Activated naive CD8-positive, alpha-beta T cell treated with anti-CD3 and anti-CD28 coated beads, Interleukin-2, amount 10 ng/mL, durations not matched to agents 7 days and 5 days (primary cell): ENCODE results near the gene CHCHD3. TPM values are rescaled to one million over a fixed set of nuclear protein-coding genes. Genes with fewer than 3 reads are reported as not detected.

Experiments
- ATAC-seq: fragments of 150-1000 bp; cut with Tn5 transposase; one replicate; pipeline ENCODE4 v1.10.0; 2021; ENCODE audit warnings: low read depth, moderate library complexity
- POLR2A ChIA-PET: fragments of 350-600 bp; sonication (Branson Sonifier 250); formaldehyde crosslinking; loops from one replicate; lab custom pipeline; 2021; ENCODE audit warnings: antibody characterized with exemption; lab: Charles Lee
- DNase-seq: peaks from one replicate; pipeline ENCODE4 v3.0.0; 2021
- H3K27ac Mint-ChIP-seq: one replicate; pipeline ENCODE4 v1.8.0; 2022; ENCODE audit warnings: mild to moderate bottlenecking, mixed read lengths
- H3K27me3 Mint-ChIP-seq: one replicate; pipeline ENCODE4 v1.8.0; 2022; ENCODE audit warnings: mild to moderate bottlenecking, moderate library complexity, mixed read lengths
- H3K36me3 Mint-ChIP-seq: one replicate; pipeline ENCODE4 v1.8.0; 2021; ENCODE audit warnings: mild to moderate bottlenecking, mixed read lengths
- H3K4me1 Mint-ChIP-seq: one replicate; pipeline ENCODE4 v1.8.0; 2021; ENCODE audit warnings: mixed read lengths
- H3K4me3 Mint-ChIP-seq: one replicate; pipeline ENCODE4 v1.8.0; 2022; ENCODE audit warnings: mild to moderate bottlenecking, moderate library complexity, mixed read lengths
- H3K9me3 Mint-ChIP-seq: one replicate; pipeline ENCODE4 v1.8.0; 2021; ENCODE audit warnings: mixed read lengths
- total RNA-seq, 2 experiments: library from RNA; stranded (reverse); gene quantifications; one replicate each; pipeline ENCODE4 v1.2.3, GENCODE V29; 2021

Gene CHCHD3
- total RNA-seq, result 10 to 100 TPM; 40.4 to 44.5 TPM

- Mint-ChIP-seq H3K27ac (peak within 1 kb of the TSS; percentile 84), H3K27me3 (no peaks in the 10 kb centered on the region), H3K4me3 (peak within 1 kb of the TSS; percentile 90), H3K36me3 (peaks cover 5% of the 10 kb centered on the region), H3K4me1 (peaks cover 11% of the 10 kb centered on the region), H3K9me3 (no peaks in the 10 kb centered on the region)
- ATAC-seq (peak; percentile 99), DNase-seq (peak; percentile 92)
- POLR2A ChIA-PET, result interaction anchor here (0.9 to 1.0 kb wide), 2 partner anchors 10 to 1235 kb away, joined by 5 to 8 read pairs; partner anchors contain the start of gene SLC35B4
These were observed at the start of gene CHCHD3 for GRCh38 chr7:133081599-133082389. CHCHD3 (minus strand) TSS chr7:133082090; CDS start chr7:133081937, 153 bp downstream.

DNA sequence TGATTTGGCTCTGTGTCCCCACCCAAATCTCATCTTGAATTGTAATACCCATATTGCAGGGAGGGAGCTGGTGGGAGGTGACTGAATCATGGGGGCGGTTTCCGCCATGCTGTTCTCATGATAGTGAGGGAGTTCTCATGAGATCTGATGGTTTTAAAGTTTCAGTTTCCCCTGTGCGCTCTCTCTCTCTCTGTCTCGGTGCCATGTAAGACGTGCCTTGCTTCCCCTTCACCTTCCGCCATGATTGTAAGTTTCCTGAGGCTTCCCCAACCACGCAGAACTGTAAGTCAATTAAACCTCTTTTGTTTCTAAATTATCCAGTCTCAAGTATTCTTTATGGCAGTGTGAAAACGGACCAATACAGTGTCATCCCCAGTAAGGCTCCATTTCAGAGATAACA, 48.3 kb upstream of the CHCHD3 start:
- H3K4me1 Mint-ChIP-seq, result peaks cover 5% of the 10 kb centered on the region
- no peaks in the 10 kb centered on the region for H3K36me3 Mint-ChIP-seq
- H3K9me3 Mint-ChIP-seq, result no peaks in the 10 kb centered on the region
- no peak overlapping the region for H3K27ac Mint-ChIP-seq
- POLR2A ChIA-PET, result no interaction called here
- no peak overlapping the region for H3K4me3 Mint-ChIP-seq
- DNase-seq (no peak), ATAC-seq (no peak)
- H3K27me3 Mint-ChIP-seq, result no peaks in the 10 kb centered on the region

GRCh38 chr7:133126422-133126821, 44.5 kb upstream of the CHCHD3 start:
- Mint-ChIP-seq H3K27ac (no peak overlapping the region), H3K4me1 (no peaks in the 10 kb centered on the region), H3K36me3 (no peaks in the 10 kb centered on the region), H3K9me3 (no peaks in the 10 kb centered on the region), H3K4me3 (no peak overlapping the region), H3K27me3 (no peaks in the 10 kb centered on the region)
- ATAC-seq (no peak), DNase-seq (no peak)
- POLR2A ChIA-PET, result no interaction called here

DNA sequence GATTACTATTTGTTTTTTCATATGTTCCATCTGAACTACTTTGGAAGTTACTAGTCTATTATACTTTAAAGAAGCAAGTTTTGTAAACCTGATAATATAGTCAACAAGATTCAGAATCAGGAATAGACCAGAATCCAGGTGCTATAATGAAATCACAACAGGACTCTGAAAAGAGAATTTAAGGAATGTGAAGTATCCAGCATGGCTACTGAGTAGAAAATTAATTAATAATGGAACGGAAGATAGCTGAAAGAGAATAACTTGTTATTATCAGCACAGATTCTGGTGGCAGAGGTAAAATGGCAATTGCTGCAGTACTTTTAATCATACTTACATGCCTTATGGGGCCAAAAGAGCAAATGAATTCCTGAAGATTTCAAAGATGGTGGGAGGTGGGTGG, 43.1 kb upstream of the CHCHD3 start:
- H3K4me3 Mint-ChIP-seq, result no peak overlapping the region

GRCh38 chr7:133121175-133121844, 39.4 kb upstream of the CHCHD3 start:
- Mint-ChIP-seq H3K4me1 (no peaks in the 10 kb centered on the region), H3K27ac (no peak overlapping the region), H3K9me3 (no peaks in the 10 kb centered on the region), H3K36me3 (no peaks in the 10 kb centered on the region), H3K27me3 (peaks cover 6% of the 10 kb centered on the region), H3K4me3 (no peak overlapping the region)
- POLR2A ChIA-PET, result no interaction called here
- no peak for DNase-seq
- ATAC-seq, result no peak

More for the DNA sequence above, 43.1 kb upstream of the CHCHD3 start:
- Mint-ChIP-seq H3K36me3 (no peaks in the 10 kb centered on the region), H3K9me3 (no peaks in the 10 kb centered on the region), H3K27me3 (no peaks in the 10 kb centered on the region), H3K27ac (no peak overlapping the region), H3K4me1 (no peaks in the 10 kb centered on the region)
- ATAC-seq (no peak), DNase-seq (no peak)
- POLR2A ChIA-PET, result no interaction called here

DNA sequence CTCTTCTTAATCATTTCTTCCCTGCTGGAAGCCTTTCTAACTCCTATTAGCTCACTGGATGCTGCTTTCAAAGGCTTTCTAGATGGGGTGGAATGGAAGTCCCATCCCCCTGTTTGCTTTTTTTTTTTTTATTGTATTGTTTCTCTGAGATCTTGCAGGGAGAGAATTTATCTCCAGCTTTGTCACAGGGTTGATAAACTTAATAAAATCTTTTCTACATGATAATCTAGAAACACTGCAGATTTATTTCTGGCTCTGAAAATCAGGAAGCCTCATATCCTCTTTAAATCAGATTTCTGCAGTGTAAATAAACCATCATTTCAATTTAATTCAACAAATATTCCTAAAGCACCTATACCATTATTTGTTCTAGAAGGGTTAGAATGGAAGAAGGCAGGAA, 37.2 kb upstream of the CHCHD3 start:
- POLR2A ChIA-PET, result no interaction called here
- no peak overlapping the region for H3K27ac Mint-ChIP-seq
- no peak for ATAC-seq

DNA sequence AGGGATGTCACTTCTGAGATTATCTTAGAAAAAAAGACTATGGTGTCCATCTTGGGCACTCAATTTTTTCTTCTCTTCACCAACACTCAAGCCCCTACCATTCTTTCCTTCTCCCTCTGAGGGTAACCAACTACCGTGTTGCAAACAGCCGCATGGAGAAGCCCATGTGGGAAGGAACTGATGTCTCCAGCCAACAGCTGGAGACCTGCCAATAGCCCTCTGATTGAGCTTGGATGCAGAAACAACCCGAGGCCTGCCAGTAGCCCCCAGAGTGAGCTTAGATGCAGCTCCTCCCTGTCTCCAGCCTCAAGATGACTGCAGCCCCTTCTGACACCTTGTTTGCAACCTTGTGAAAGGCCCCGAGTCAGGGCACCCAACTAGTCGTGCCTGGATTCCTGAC, 36.4 kb upstream of the CHCHD3 start:
- Mint-ChIP-seq H3K27me3 (peaks cover 9% of the 10 kb centered on the region), H3K27ac (no peak overlapping the region), H3K4me3 (no peak overlapping the region), H3K9me3 (no peaks in the 10 kb centered on the region), H3K36me3 (no peaks in the 10 kb centered on the region), H3K4me1 (no peaks in the 10 kb centered on the region)
- DNase-seq (no peak), ATAC-seq (no peak)
- POLR2A ChIA-PET, result no interaction called here

More for the DNA sequence above, 37.2 kb upstream of the CHCHD3 start:
- Mint-ChIP-seq H3K4me3 (no peak overlapping the region), H3K4me1 (no peaks in the 10 kb centered on the region), H3K9me3 (no peaks in the 10 kb centered on the region), H3K27me3 (peaks cover 7% of the 10 kb centered on the region), H3K36me3 (no peaks in the 10 kb centered on the region)
- DNase-seq, result no peak

DNA sequence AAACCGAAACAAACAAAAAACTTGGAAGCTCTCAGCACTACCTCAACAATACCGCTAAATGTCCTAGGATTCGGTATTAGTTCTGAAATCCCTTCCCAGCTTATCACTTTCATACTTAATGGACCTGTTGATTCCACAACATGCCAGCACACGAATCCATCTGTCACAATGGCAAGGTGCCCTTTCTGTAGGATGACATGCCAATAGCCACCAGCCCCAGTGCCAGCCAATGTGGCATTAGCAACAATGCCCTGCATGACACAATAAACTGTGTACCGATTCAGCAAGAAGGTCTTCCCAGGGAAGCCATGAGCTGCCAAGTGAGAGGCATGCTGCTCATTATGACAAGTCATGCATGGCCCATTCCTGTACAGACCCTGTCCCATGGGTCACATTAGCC, 35.6 kb upstream of the CHCHD3 start:
- no peaks in the 10 kb centered on the region for H3K36me3 Mint-ChIP-seq

GRCh38 chr7:133115596-133115995, 33.7 kb upstream of the CHCHD3 start:
- H3K9me3 Mint-ChIP-seq, result peaks cover 2% of the 10 kb centered on the region
- DNase-seq (no peak), ATAC-seq (no peak)
- no peaks in the 10 kb centered on the region for H3K36me3 Mint-ChIP-seq
- H3K27me3 Mint-ChIP-seq, result peaks cover 9% of the 10 kb centered on the region
- no peak overlapping the region for H3K27ac Mint-ChIP-seq
- no peaks in the 10 kb centered on the region for H3K4me1 Mint-ChIP-seq
- POLR2A ChIA-PET, result no interaction called here
- no peak overlapping the region for H3K4me3 Mint-ChIP-seq

More for the DNA sequence above, 35.6 kb upstream of the CHCHD3 start:
- H3K27ac Mint-ChIP-seq, result no peak overlapping the region
- DNase-seq (no peak), ATAC-seq (no peak)
- no peak overlapping the region for H3K4me3 Mint-ChIP-seq
- H3K9me3 Mint-ChIP-seq, result no peaks in the 10 kb centered on the region
- H3K27me3 Mint-ChIP-seq, result peaks cover 9% of the 10 kb centered on the region
- no peaks in the 10 kb centered on the region for H3K4me1 Mint-ChIP-seq
- POLR2A ChIA-PET, result no interaction called here

DNA sequence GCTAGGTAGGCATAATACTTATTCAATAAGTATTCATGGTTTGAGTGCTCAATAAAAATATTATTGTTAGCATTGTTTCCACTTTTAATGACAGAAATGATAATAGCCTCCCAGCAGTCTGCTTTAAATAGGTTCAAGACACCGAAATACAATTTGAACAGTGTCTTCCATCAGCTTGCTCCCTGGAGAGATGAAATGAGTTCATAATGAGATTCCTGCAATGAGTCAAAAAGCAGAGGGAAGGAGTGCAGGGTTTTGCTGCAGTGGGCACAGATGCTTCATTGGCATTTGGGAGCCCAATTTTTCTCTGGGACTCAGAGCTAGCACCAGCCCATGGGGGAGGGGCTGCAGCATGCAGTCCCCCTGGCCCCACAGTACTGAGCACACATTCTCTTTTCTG, 32.6 kb upstream of the CHCHD3 start:
- no peaks in the 10 kb centered on the region for H3K36me3 Mint-ChIP-seq
- H3K4me3 Mint-ChIP-seq, result no peak overlapping the region
- H3K9me3 Mint-ChIP-seq, result peaks cover 2% of the 10 kb centered on the region
- no peak for ATAC-seq
- no peak overlapping the region for H3K27ac Mint-ChIP-seq
- H3K27me3 Mint-ChIP-seq, result peaks cover 9% of the 10 kb centered on the region
- DNase-seq, result no peak
- POLR2A ChIA-PET, result no interaction called here
- no peaks in the 10 kb centered on the region for H3K4me1 Mint-ChIP-seq

GRCh38 chr7:133112976-133113375, 31.1 kb upstream of the CHCHD3 start:
- H3K27ac Mint-ChIP-seq, result no peak overlapping the region
- POLR2A ChIA-PET, result no interaction called here

DNA sequence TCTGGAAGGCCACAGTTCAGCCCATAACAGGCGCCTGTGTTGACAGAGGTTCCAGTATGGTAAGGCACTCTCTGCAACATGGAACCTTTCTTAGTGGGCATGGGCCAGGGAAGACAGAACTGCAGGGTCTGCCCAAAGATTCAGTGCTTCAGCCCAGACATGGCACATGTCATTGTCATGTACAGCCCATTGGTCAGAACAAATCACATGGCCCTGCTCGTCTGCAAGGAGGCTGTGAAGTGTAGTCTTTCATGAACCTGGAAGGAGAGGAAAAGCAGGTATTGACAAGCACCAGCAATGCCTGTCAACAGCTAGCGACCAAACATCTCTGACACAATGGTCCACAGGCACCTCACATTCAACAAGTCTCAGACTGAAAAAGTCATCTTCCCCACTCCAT, 30.4 kb upstream of the CHCHD3 start:
- H3K4me1 Mint-ChIP-seq, result no peaks in the 10 kb centered on the region
- H3K27ac Mint-ChIP-seq, result no peak overlapping the region
- H3K27me3 Mint-ChIP-seq, result peaks cover 5% of the 10 kb centered on the region
- no peaks in the 10 kb centered on the region for H3K36me3 Mint-ChIP-seq
- POLR2A ChIA-PET, result no interaction called here
- peaks cover 2% of the 10 kb centered on the region for H3K9me3 Mint-ChIP-seq
- no peak for DNase-seq
- no peak for ATAC-seq
- H3K4me3 Mint-ChIP-seq, result no peak overlapping the region

More at GRCh38 chr7:133112976-133113375, 31.1 kb upstream of the CHCHD3 start:
- peaks cover 2% of the 10 kb centered on the region for H3K9me3 Mint-ChIP-seq
- DNase-seq, result no peak
- no peak for ATAC-seq
- H3K27me3 Mint-ChIP-seq, result peaks cover 5% of the 10 kb centered on the region
- no peak overlapping the region for H3K4me3 Mint-ChIP-seq
- no peaks in the 10 kb centered on the region for H3K36me3 Mint-ChIP-seq
- no peaks in the 10 kb centered on the region for H3K4me1 Mint-ChIP-seq

GRCh38 chr7:133110312-133110711, 28.4 kb upstream of the CHCHD3 start:
- Mint-ChIP-seq H3K27me3 (peaks cover 2% of the 10 kb centered on the region), H3K4me1 (no peaks in the 10 kb centered on the region), H3K36me3 (no peaks in the 10 kb centered on the region), H3K4me3 (no peak overlapping the region), H3K9me3 (peaks cover 2% of the 10 kb centered on the region), H3K27ac (no peak overlapping the region)
- POLR2A ChIA-PET, result no interaction called here
- DNase-seq (no peak), ATAC-seq (no peak)

DNA sequence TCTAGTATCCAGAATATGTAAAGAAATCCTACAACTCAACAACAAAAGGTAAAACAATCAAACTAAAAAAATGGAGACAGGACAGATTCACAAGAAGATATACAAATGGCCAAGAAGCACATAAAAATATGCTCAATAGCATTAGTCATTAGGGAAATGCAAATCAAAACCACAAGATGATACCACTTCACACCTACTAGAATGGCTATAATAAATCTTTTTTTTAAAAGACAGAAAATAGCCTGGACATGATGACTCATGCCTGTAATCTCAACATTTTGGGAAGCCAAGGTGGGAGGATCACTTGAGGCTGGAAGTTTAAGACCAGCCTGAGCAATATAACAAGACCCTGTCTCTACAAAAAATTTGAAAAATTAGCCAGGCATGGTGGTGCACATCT, 27.9 kb upstream of the CHCHD3 start:
- no peaks in the 10 kb centered on the region for H3K4me1 Mint-ChIP-seq
- DNase-seq, result no peak
- no peak for ATAC-seq
- H3K27ac Mint-ChIP-seq, result no peak overlapping the region
- POLR2A ChIA-PET, result no interaction called here
- peaks cover 2% of the 10 kb centered on the region for H3K27me3 Mint-ChIP-seq
- no peaks in the 10 kb centered on the region for H3K36me3 Mint-ChIP-seq
- H3K4me3 Mint-ChIP-seq, result no peak overlapping the region
- H3K9me3 Mint-ChIP-seq, result peaks cover 2% of the 10 kb centered on the region
